GM21367 (cell line): ENCODE results near the gene RPL3.

ENCODE experiments used
- ATAC-seq: cut with Tn5 transposase; IDR thresholded peaks from one replicate; pipeline ENCODE4 v1.9.1; 2021; ENCODE audit not compliant: unreplicated experiment

RPL3 gene

GRCh38 chr22:39284142-39284980 lies 35.1 kb downstream of the RPL3 start:
- ATAC-seq = no peak

GRCh38 chr22:39283322-39284141 lies 35.9 kb downstream of the RPL3 start:
- no peak for ATAC-seq

GRCh38 chr22:39282645-39283321 lies 36.6 kb downstream of the RPL3 start:
- ATAC-seq = no peak

GRCh38 chr22:39281126-39281525 lies 38.3 kb downstream of the RPL3 start:
- no peak for ATAC-seq

GRCh38 chr22:39280250-39280649 lies 39.2 kb downstream of the RPL3 start:
- no peak for ATAC-seq

GRCh38 chr22:39279170-39279850 lies 40.1 kb downstream of the RPL3 start:
- no peak for ATAC-seq

- no peak for ATAC-seq
Observed at GRCh38 chr22:39278040-39278439, 41.4 kb downstream of the RPL3 start.

- no peak for ATAC-seq
Observed at GRCh38 chr22:39277142-39277607, 42.2 kb downstream of the RPL3 start.

GRCh38 chr22:39276440-39277141 lies 42.8 kb downstream of the RPL3 start:
- no peak for ATAC-seq

- no peak for ATAC-seq
Observed at GRCh38 chr22:39275814-39276439, 43.5 kb downstream of the RPL3 start.

GRCh38 chr22:39273950-39274887 lies 45.2 kb downstream of the RPL3 start:
- ATAC-seq = no peak

- no peak for ATAC-seq
Observed at GRCh38 chr22:39270792-39271191, 48.6 kb downstream of the RPL3 start.

- no peak for ATAC-seq
Observed at GRCh38 chr22:39270280-39270679, 49.1 kb downstream of the RPL3 start.

GRCh38 chr22:39269095-39269790 lies 50.2 kb downstream of the RPL3 start:
- ATAC-seq = no peak

- ATAC-seq = no peak
Observed at GRCh38 chr22:39268645-39269044, 50.8 kb downstream of the RPL3 start.

GRCh38 chr22:39267974-39268373 lies 51.4 kb downstream of the RPL3 start:
- no peak for ATAC-seq

GRCh38 chr22:39266398-39267030 lies 52.9 kb downstream of the RPL3 start:
- ATAC-seq = peak; percentile 79
